Ovary (tissue), 9 donors: ENCODE data around the gene METRNL. TPM values are rescaled to one million over a fixed set of nuclear protein-coding genes. Genes with fewer than 3 reads are reported as not detected.
A peak's percentile ranks its signal among the peaks of the same experiment; 100 is the strongest.

ENCODE experiments used
- DNase-seq, 5 donors: peaks; one replicate each; pipeline ENCODE4 v3.0.0-alpha.2; 2019 to 2020
- H3K27ac ChIP-seq, 2 donors: fragments of 200-600 bp; one replicate each; pipeline versions ENCODE4 v1.5.1 to v1.8.0; 2019 to 2022
- H3K27me3 ChIP-seq: fragments of 200-600 bp; one replicate; pipeline ENCODE4 v1.8.0; 2022
- H3K36me3 ChIP-seq: fragments of 200-600 bp; sonication (generic); one replicate; pipeline ENCODE4 v1.5.1; 2019
- H3K4me1 ChIP-seq: one replicate; pipeline ENCODE4 v1.8.1; 2013; ENCODE audit warnings: mild to moderate bottlenecking, moderate library complexity; ENCODE audit not compliant: insufficient read depth
- H3K4me3 ChIP-seq: fragments of 200-600 bp; sonication (generic); one replicate; pipeline ENCODE4 v1.5.1; 2017
- H3K9me3 ChIP-seq, 2 donors: fragments of 200-600 bp in 1 of 2; sonication (generic) in 1 of 2; one replicate each; pipeline versions ENCODE4 v1.5.1 to v1.8.1; 2013 to 2019; ENCODE audit warnings: mild to moderate bottlenecking in 1 of 2, moderate library complexity in 1 of 2
- EP300 ChIP-seq: sonication (generic); formaldehyde crosslinking; IDR thresholded peaks from one replicate; pipeline ENCODE4 v1.6.1; 2017; ENCODE audit warnings: antibody characterized with exemption
- POLR2A ChIP-seq: fragments of 450-650 bp; IDR thresholded peaks from one replicate; pipeline ENCODE4 v1.6.1; 2017; ENCODE audit warnings: antibody characterized with exemption, mild to moderate bottlenecking, moderate library complexity
- WGBS, 3 donors: extraction: QIAGEN DNeasy Blood & Tissue Kit in 1 of 3; methylation state at CpG; one replicate each; pipeline versions ENCODE4 v1.1.5 to v1.1.7; 2013 to 2017; 5-methylcytosine and 5-hydroxymethylcytosine counted together
- intact Hi-C, 4 donors: fragments of 100-400 bp; cut with DNase I; formaldehyde crosslinking; loops; one replicate each; pipeline versions ENCODE4 v1.11.0 to v1.15.1; 2022 to 2023
- polyA plus RNA-seq, 2 donors: library from polyadenylated mRNA; stranded (reverse); fragments of 200-250 nt in 1 of 2; fragments of 350-450 nt in 1 of 2; fragmentation: Illumina TruSeq in 1 of 2; extraction: RNeasy Lipid Tissue Mini Kit (QIAGEN cat#74804) in 1 of 2; gene quantifications; one replicate each; pipeline ENCODE4 v1.2.3, GENCODE V29; 2013 to 2014
- total RNA-seq, 7 donors: library from RNA; depleted of rRNA in 2 of 7; stranded (reverse); fragments of >200 nt in 2 of 7; fragmentation: NEBNext Ultra II Directional in 3 of 7; extraction: Animal tissue kit (Norgen Biotek cat#: 25700) in 3 of 7; gene quantifications; one replicate each; pipeline versions ENCODE4 v1.1.0 to v1.2.4, GENCODE V29; 2016 to 2023
- TF ChIP-seq, protein P1 (sequence below), 3 donors: fragments of 450-650 bp in 2 of 3; fragments of 200-600 bp in 1 of 3; IDR thresholded peaks; one replicate each; pipeline versions ENCODE4 v1.5.1 to v1.8.0; 2016 to 2022; ENCODE audit warnings: antibody characterized with exemption in 3 of 3, mild to moderate bottlenecking in 1 of 3
- donor health status: DM: no; HTN: no; CAD: no; lungs with moderate emphysema.
- donor health status: DM: no; HTN: no; CAD: no.
- donor health status: Bipolar disorder and iron deficiency.
- donor health status: DM: yes; HTN: yes; CAD: no.
- donor health status: DM: no; HTN: no; CAD: no.
- donor health status: DM: yes; HTN: yes; CAD: no.

The METRNL gene
- total and polyA plus RNA-seq, 9 donors: 4.3 to 84.3 (median 29.4) TPM

DNA sequence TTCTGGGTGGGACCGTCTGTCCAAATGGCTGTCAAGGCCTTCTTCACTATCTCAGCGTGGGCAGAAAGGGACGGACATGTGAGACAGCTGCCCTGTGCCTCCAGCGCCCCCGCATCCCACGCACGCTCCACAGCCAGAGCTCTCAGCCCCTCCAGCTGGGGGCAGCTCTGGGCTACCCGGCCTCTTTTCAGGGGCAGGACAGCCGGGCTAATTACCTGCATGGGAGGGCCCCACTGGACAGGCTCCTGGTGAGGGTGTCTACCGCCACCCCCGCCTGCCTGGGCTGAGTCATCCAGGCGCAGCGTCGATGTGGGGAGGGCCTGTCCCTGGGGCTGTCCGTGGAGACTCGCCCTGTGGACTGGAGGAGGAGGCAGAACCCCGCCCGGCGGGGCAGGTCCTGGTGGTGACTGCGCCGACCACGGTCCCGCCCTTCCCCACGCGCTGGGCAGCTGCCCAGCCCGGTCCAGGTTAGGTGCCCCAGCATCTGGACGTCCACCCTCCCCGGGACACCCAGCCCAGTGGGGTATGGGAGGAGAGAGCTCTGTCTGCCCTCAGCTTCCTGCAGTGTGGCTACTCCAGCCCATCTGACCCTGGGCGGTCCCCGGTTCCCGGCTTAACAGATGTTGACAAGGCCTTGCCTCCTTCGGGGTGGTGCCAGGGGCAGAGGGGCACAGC lies 5.9 kb upstream of the METRNL start:
- TF ChIP-seq, protein P1, sequence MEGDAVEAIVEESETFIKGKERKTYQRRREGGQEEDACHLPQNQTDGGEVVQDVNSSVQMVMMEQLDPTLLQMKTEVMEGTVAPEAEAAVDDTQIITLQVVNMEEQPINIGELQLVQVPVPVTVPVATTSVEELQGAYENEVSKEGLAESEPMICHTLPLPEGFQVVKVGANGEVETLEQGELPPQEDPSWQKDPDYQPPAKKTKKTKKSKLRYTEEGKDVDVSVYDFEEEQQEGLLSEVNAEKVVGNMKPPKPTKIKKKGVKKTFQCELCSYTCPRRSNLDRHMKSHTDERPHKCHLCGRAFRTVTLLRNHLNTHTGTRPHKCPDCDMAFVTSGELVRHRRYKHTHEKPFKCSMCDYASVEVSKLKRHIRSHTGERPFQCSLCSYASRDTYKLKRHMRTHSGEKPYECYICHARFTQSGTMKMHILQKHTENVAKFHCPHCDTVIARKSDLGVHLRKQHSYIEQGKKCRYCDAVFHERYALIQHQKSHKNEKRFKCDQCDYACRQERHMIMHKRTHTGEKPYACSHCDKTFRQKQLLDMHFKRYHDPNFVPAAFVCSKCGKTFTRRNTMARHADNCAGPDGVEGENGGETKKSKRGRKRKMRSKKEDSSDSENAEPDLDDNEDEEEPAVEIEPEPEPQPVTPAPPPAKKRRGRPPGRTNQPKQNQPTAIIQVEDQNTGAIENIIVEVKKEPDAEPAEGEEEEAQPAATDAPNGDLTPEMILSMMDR (IDR thresholded peaks at IDR 0.05): no peak
- TF ChIP-seq EP300: no peak
- no peak for TF ChIP-seq POLR2A
- no peak overlapping the region for H3K27ac ChIP-seq
- WGBS, 3 donors: 64 to 73% (median 66%) methylated on average over 26 to 32 of the region's 32 CpGs

DNA sequence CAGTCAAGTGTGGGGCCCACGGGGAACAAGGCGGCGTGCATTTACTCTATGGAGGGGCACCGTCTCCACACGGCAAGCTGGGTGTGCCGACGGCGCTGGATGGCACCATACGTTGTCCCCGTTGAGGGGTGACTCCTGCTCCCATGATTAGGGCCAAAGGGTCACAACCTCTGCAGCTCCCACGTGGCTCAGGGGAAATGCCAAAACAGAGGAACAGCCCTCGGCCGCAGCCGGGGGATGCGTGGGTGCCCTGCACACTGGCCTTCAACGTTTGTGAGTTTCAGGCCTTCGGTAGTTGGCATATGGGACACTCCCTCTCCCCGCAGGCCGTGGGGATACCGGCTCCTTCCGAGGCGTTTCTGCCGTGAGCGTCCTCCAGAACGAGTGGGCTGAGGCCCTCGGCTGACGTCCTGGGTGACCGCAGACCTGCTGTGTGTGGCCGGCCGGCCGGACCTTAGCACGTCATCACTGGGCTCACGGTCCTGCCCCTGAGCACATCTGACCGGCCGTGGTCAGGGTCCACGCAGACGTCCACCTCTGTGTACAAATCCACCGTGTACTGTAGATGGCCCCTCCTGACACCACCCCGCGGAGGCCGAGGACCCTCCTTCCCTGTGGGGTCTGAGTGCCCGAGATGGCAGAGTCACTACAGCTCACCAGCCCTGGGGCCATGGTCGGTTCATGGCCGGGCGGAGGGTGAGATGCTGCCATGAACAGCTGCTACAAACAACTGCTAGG lies 4.8 kb upstream of the METRNL start:
- Histone ChIP-seq H3K4me1 (peaks cover 3% of the 10 kb centered on the region), H3K4me3 (no peak overlapping the region), H3K36me3 (no peaks in the 10 kb centered on the region), H3K9me3 (no peaks in the 10 kb centered on the region), H3K27me3 (no peaks in the 10 kb centered on the region), H3K27ac (no peak overlapping the region)
- intact Hi-C loops: no loop called here
- TF ChIP-seq, protein P1 (IDR thresholded peaks at IDR 0.05): no peak
- TF ChIP-seq EP300: no peak
- peak in 1 of 5 donors; percentile 26 for DNase-seq
- WGBS, 3 donors: 87 to 89% (median 87%) methylated on average over 45 of the region's 45 CpGs

More for the DNA sequence above, 5.9 kb upstream of the METRNL start:
- peaks cover 3% of the 10 kb centered on the region for H3K4me1 ChIP-seq
- intact Hi-C loops: no loop called here
- H3K36me3 ChIP-seq: no peaks in the 10 kb centered on the region
- H3K4me3 ChIP-seq: no peak overlapping the region
- H3K9me3 ChIP-seq: no peaks in the 10 kb centered on the region
- peak in 1 of 5 donors; percentile 31 for DNase-seq
- no peaks in the 10 kb centered on the region for H3K27me3 ChIP-seq

DNA sequence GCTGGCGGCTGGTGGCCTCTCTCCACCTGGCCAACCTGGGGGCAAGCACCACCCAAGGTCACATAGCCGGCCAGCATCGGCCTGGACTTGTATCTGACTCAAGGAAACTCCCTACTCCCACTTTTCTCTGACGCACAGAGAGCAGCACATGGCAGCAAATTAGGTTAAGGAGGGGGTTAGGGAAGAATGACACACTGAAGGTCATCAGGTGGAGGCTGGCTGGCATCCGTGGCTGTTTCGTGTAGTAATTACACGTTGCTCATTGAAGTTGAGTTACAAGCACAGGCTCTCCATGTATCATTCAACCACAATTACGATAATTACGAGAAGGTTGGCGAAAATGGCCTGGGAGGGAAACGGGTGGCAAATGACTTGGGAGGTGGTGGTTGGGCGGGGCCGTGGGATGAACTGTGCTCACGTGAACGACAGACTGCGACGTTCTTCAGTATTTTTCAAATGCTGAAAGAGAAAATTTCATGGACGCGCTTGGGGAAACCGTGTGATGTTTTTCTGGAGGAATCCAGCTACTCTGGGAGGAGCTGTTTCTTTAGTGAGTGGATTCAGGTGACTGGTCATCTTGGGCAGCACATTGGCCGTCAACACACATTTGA lies 4.0 kb upstream of the METRNL start:
- H3K9me3 ChIP-seq: no peaks in the 10 kb centered on the region
- H3K27ac ChIP-seq: no peak overlapping the region
- DNase-seq: no peak
- TF ChIP-seq POLR2A (no peak), EP300 (no peak)
- TF ChIP-seq, protein P1 (IDR thresholded peaks at IDR 0.05): no peak
- H3K36me3 ChIP-seq: no peaks in the 10 kb centered on the region
- WGBS, 3 donors: 74 to 78% (median 77%) methylated on average over 21 of the region's 21 CpGs
- intact Hi-C loops: no loop called here
- peaks cover 3% of the 10 kb centered on the region for H3K4me1 ChIP-seq
- H3K4me3 ChIP-seq: no peak overlapping the region
- no peaks in the 10 kb centered on the region for H3K27me3 ChIP-seq

DNA sequence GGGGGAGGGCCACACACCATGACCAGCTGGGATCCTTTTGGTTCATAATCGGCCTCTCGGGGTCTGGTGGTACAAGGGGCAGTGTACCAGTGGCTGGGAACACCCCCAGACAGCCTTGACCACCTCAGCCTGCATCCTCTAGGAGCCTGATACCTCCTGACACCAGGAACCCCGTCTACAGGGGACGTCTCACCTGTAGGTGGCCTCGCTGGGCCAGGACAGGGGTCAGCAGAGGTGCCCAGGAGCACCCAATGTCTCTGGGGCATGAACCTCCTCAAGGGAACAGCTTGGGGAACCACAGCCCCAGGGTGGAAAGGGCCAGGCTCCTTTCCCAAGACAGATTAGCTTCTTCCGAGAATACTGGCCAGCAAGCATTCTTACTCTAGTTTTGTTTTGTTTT lies 2.5 kb upstream of the METRNL start:
- Histone ChIP-seq H3K36me3 (no peaks in the 10 kb centered on the region), H3K27ac (no peak overlapping the region), H3K27me3 (no peaks in the 10 kb centered on the region), H3K9me3 (no peaks in the 10 kb centered on the region), H3K4me1 (peaks cover 8% of the 10 kb centered on the region), H3K4me3 (no peak overlapping the region)
- intact Hi-C loops: no loop called here
- WGBS, 3 donors: 48 to 65% (median 58%) methylated on average over 6 of the region's 6 CpGs
- TF ChIP-seq POLR2A: no peak
- TF ChIP-seq EP300: no peak
- TF ChIP-seq, protein P1 (IDR thresholded peaks at IDR 0.05): no peak
- peak in 1 of 5 donors; percentile 25 for DNase-seq
